ENCODE results near the gene RRAGC. TPM values are rescaled to one million over a fixed set of nuclear protein-coding genes. Genes with fewer than 3 reads are reported as not detected.
A peak's percentile ranks its signal among the peaks of the same experiment; 100 is the strongest.

The RRAGC gene
- total RNA-seq, 2 donors from 2014 or later: 17.2 to 20.2 TPM

DNA sequence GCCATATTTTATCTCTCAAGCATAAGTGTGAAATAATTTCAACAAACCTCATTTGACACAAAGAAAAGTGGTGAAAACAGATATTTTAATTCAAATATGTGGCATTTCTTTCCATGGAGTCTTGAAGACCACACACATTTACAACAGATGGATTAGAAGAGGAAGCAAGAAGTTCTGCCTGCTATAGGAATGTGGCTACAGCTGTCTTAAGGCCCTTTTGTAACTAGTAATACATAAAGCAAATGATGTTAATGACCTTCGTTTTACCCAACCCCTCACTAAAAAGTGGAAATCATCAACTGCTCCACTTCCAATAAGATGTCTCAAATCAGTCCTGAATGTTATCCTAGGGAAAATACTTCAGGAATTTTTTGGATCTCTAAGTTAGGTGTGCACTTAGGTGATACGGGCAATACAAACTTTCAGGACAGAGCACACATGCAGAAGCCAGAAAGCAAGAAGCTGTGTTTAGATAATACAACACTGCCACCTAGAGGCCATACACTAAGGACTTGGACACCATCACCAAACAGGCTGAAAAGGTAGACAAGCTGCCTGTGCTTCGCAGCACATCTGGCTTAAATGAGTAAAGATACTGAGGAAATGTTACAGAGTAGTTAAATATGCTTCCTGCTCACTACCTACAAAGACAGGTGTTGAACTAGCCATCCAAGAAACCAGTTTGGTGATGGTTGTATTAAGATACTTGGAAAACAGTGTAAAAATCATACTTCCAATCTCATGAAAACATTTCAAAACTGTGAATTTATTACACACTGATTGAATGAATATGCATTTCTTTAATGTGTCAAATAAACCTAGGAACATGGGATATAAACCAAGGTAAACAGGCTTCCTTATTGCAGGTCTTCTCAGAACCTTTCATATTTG lies 24.4 kb downstream of the RRAGC start:
- ATAC-seq (ENCODE audit: insufficient number of reproducible peaks, low FRiP score, low read depth) (peak; percentile 82), DNase-seq (ENCODE audit: low spot score) (no peak)
- Histone ChIP-seq H3K9me3 (no peaks in the 10 kb centered on the region), H3K36me3 (peaks cover 3% of the 10 kb centered on the region), H3K4me1 (ENCODE audit: control insufficient read depth in 1 of 2, low read depth in 2 of 2) (no peaks in the 10 kb centered on the region), H3K27ac (no peak overlapping the region), H3K4me3 (no peak overlapping the region), H3K27me3 (replicated peaks; ENCODE audit: insufficient read depth) (no peaks in the 10 kb centered on the region)
- TF ChIP-seq, protein P1, sequence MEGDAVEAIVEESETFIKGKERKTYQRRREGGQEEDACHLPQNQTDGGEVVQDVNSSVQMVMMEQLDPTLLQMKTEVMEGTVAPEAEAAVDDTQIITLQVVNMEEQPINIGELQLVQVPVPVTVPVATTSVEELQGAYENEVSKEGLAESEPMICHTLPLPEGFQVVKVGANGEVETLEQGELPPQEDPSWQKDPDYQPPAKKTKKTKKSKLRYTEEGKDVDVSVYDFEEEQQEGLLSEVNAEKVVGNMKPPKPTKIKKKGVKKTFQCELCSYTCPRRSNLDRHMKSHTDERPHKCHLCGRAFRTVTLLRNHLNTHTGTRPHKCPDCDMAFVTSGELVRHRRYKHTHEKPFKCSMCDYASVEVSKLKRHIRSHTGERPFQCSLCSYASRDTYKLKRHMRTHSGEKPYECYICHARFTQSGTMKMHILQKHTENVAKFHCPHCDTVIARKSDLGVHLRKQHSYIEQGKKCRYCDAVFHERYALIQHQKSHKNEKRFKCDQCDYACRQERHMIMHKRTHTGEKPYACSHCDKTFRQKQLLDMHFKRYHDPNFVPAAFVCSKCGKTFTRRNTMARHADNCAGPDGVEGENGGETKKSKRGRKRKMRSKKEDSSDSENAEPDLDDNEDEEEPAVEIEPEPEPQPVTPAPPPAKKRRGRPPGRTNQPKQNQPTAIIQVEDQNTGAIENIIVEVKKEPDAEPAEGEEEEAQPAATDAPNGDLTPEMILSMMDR (IDR thresholded peaks at IDR 0.05): peak; percentile 74

DNA sequence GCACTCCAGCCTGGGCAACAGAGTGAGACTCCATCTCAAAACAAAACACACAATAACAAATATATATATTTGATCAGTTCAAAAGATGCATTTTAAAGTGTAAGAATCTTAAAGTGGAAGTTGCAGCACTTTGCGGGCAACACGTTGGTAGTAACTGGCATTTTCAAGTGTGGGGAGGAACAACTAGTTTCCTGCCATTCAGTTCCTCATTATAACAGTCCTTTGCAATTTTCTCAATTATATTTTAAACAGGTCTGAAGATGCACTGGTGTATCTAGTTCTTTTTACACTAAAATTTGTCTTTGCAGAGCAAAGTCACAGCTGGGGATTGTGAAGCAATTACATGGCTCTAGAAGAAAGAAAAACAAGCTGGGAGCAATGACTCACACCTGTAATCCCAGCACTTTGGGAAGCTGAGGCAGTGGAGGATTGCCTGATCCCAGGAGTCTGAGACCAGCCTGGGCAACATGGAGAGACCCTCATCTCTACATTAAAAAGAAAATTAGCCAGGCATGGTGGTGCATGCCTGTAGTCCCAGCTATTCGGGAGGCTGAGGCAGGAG lies 25.3 kb downstream of the RRAGC start:
- no peak overlapping the region for H3K4me3 ChIP-seq
- no peaks in the 10 kb centered on the region for H3K9me3 ChIP-seq
- no peaks in the 10 kb centered on the region for H3K4me1 ChIP-seq (ENCODE audit: control insufficient read depth in 1 of 2, low read depth in 2 of 2)
- ATAC-seq (ENCODE audit: insufficient number of reproducible peaks, low FRiP score, low read depth) (no peak), DNase-seq (ENCODE audit: low spot score) (no peak)
- TF ChIP-seq, protein P1 (IDR thresholded peaks at IDR 0.05): no peak
- peaks cover 1% of the 10 kb centered on the region for H3K36me3 ChIP-seq
- no peak overlapping the region for H3K27ac ChIP-seq
- H3K27me3 ChIP-seq (replicated peaks; ENCODE audit: insufficient read depth): no peaks in the 10 kb centered on the region

DNA sequence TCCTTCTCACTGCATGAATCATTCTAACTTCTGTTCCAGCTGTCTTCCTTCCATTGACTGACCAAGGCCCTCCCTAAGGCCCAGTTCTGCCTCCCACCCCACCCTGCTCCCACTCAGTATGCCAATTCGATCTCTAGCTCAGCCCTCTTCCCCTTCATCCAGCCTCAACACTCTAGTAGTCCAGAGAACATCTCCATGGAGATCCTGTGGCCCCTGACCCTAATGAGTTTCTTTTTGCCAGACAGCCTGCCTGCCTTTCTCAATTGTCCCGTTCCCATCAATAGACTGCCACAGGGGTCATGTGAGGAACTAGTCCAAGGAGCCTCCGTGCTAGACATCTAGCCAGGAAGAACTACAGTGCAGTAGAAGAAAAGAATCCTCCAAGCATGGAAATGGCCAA lies 26.4 kb downstream of the RRAGC start:
- DNase-seq (ENCODE audit: low spot score) (no peak), ATAC-seq (ENCODE audit: insufficient number of reproducible peaks, low FRiP score, low read depth) (no peak)
- H3K4me3 ChIP-seq: no peak overlapping the region
- H3K9me3 ChIP-seq: no peaks in the 10 kb centered on the region
- no peak overlapping the region for H3K27ac ChIP-seq
- H3K4me1 ChIP-seq (ENCODE audit: control insufficient read depth in 1 of 2, low read depth in 2 of 2): no peaks in the 10 kb centered on the region
- H3K36me3 ChIP-seq: no peaks in the 10 kb centered on the region
- H3K27me3 ChIP-seq (replicated peaks; ENCODE audit: insufficient read depth): no peaks in the 10 kb centered on the region
- TF ChIP-seq, protein P1 (IDR thresholded peaks at IDR 0.05): no peak

DNA sequence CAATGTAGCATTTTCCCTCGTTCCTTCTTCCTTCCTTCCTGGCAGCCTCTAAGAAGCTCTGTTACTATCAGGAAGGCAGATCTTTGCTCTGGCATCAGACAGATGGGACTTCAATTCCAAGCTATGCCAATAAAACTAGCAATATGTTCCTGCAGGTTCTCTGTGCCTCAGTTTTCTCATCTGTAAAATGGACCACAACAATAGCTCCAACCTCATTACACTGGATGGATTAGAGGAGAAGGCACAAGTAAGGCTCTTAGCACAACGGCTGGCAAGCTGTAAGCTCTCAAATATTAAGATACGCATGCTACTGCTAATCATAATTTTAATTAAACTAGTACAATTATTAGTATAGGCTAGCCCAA lies 27.2 kb downstream of the RRAGC start:
- DNase-seq (ENCODE audit: low spot score) (no peak), ATAC-seq (ENCODE audit: insufficient number of reproducible peaks, low FRiP score, low read depth) (no peak)
- no peaks in the 10 kb centered on the region for H3K9me3 ChIP-seq
- H3K27me3 ChIP-seq (replicated peaks; ENCODE audit: insufficient read depth): no peaks in the 10 kb centered on the region
- H3K4me3 ChIP-seq: no peak overlapping the region
- H3K36me3 ChIP-seq: no peaks in the 10 kb centered on the region
- TF ChIP-seq, protein P1 (IDR thresholded peaks at IDR 0.05): no peak
- H3K27ac ChIP-seq: no peak overlapping the region
- no peaks in the 10 kb centered on the region for H3K4me1 ChIP-seq (ENCODE audit: control insufficient read depth in 1 of 2, low read depth in 2 of 2)

DNA sequence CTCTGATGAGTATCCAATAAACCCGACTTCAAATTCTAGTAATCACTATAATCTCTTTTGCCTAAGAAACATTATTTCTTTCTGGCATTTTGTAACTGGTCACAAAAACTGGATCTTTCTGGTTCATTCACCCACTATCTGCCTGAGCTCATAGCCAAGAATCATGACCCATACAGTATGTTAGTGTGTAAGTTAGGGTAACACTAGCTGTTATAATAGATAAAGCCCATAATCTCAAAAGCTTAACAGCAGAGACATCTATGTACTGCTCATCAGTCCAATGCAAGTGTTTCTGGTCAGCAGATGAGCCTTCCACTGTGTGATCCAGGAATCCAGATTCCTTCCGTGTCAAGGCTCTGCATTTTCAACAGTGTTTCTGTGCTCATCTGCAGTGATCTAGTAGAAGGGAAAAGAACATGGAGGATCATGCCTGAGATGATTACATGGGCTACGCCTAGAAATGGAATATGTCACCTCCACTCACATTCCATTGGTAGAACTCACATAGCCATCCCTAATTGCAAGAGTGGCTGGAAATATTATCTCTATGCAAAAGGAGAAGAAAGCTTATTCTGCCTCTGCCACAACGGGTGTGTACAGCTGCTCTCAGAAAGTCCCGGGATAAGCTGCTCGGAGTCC lies 27.7 kb downstream of the RRAGC start:
- Histone ChIP-seq H3K4me1 (ENCODE audit: control insufficient read depth in 1 of 2, low read depth in 2 of 2) (no peaks in the 10 kb centered on the region), H3K9me3 (no peaks in the 10 kb centered on the region), H3K27ac (no peak overlapping the region), H3K27me3 (replicated peaks; ENCODE audit: insufficient read depth) (no peaks in the 10 kb centered on the region), H3K36me3 (no peaks in the 10 kb centered on the region), H3K4me3 (no peak overlapping the region)
- ATAC-seq (ENCODE audit: insufficient number of reproducible peaks, low FRiP score, low read depth): no peak
- DNase-seq (ENCODE audit: low spot score): no peak
- TF ChIP-seq, protein P1 (IDR thresholded peaks at IDR 0.05): no peak

All from thoracic aorta (tissue), 2 donors.